H9 (cell line): ENCODE measurements around the gene NLGN4X. TPM values are rescaled to one million over a fixed set of nuclear protein-coding genes. Genes with fewer than 3 reads are reported as not detected.

Source experiments
- DNase-seq: peaks from one replicate; pipeline ENCODE4 v3.0.0-alpha.2; 2017
- H2AFZ ChIP-seq: one replicate; pipeline ENCODE4 v1.6.1; 2013; ENCODE audit warnings: mild to moderate bottlenecking, low read length, control low read depth, moderate library complexity
- H2AK5ac ChIP-seq: 2 replicates; pipeline ENCODE4 v1.6.1; 2013; ENCODE audit warnings: low read length, control low read depth, mixed read lengths; ENCODE audit not compliant: insufficient read length
- H2BK120ac ChIP-seq: one replicate; pipeline ENCODE4 v1.6.1; 2013; ENCODE audit warnings: low read depth, mild to moderate bottlenecking, low read length, control low read depth, inconsistent platforms; ENCODE audit not compliant: poor library complexity, severe bottlenecking
- H2BK12ac ChIP-seq: 2 replicates; pipeline ENCODE4 v1.6.1; 2013; ENCODE audit warnings: low read length, control low read depth, mixed read lengths, low read depth; ENCODE audit not compliant: insufficient read length
- H2BK15ac ChIP-seq: 2 replicates; pipeline ENCODE4 v1.6.1; 2013; ENCODE audit warnings: low read depth, low read length, control low read depth
- H2BK20ac ChIP-seq: one replicate; pipeline ENCODE4 v1.6.1; 2013; ENCODE audit warnings: low read depth, mild to moderate bottlenecking, low read length, control low read depth, inconsistent platforms; ENCODE audit not compliant: poor library complexity, severe bottlenecking
- H2BK5ac ChIP-seq: 2 replicates; pipeline ENCODE4 v1.6.1; 2013; ENCODE audit warnings: low read length, control low read depth, mixed read lengths; ENCODE audit not compliant: insufficient read length
- H3K14ac ChIP-seq: 2 replicates; pipeline ENCODE4 v1.6.1; 2013; ENCODE audit warnings: low read length, control low read depth; ENCODE audit not compliant: insufficient read depth
- H3K18ac ChIP-seq: 2 replicates; pipeline ENCODE4 v1.6.1; 2013; ENCODE audit warnings: low read depth, mild to moderate bottlenecking, mixed read lengths, low read length, control low read depth; ENCODE audit not compliant: insufficient read length
- H3K23ac ChIP-seq: 2 replicates; pipeline ENCODE4 v1.6.1; 2013; ENCODE audit warnings: low read length, control low read depth, mixed read lengths, low read depth; ENCODE audit not compliant: insufficient read length
- H3K23me2 ChIP-seq: 2 replicates; pipeline ENCODE4 v1.6.1; 2013; ENCODE audit warnings: low read depth, mild to moderate bottlenecking, mixed read lengths, low read length, control low read depth; ENCODE audit not compliant: insufficient read length, poor library complexity, severe bottlenecking
- H3K27ac ChIP-seq: 2 replicates; pipeline ENCODE4 v1.5.1; 2013; ENCODE audit warnings: low read length, control low read depth, mixed read lengths, low read depth; ENCODE audit not compliant: insufficient read length
- H3K27me3 ChIP-seq: 2 replicates; pipeline ENCODE4 v1.6.1; 2013; ENCODE audit warnings: low read length, control low read depth, inconsistent platforms; ENCODE audit not compliant: insufficient read depth
- H3K4ac ChIP-seq: 2 replicates; pipeline ENCODE4 v1.6.1; 2013; ENCODE audit warnings: low read depth, mild to moderate bottlenecking, control low read depth, inconsistent platforms, low read length, moderate library complexity
- H3K4me1 ChIP-seq: 2 replicates; pipeline ENCODE4 v1.6.1; 2013; ENCODE audit warnings: low read length, control low read depth, inconsistent platforms; ENCODE audit not compliant: insufficient read depth
- H3K4me2 ChIP-seq: 2 replicates; pipeline ENCODE4 v1.6.1; 2013; ENCODE audit warnings: low read length, control low read depth, mixed read lengths; ENCODE audit not compliant: insufficient read length, insufficient read depth
- H3K56ac ChIP-seq: 2 replicates; pipeline ENCODE4 v1.6.1; 2013; ENCODE audit warnings: low read depth, mild to moderate bottlenecking, mixed read lengths, low read length, control low read depth; ENCODE audit not compliant: insufficient read length
- H3K79me1 ChIP-seq: 2 replicates; pipeline ENCODE4 v1.6.1; 2013; ENCODE audit warnings: low read depth, mild to moderate bottlenecking, moderate library complexity, low read length, control low read depth, inconsistent platforms; ENCODE audit not compliant: insufficient read depth, poor library complexity, severe bottlenecking
- H3K79me2 ChIP-seq: 2 replicates; pipeline ENCODE4 v1.6.1; 2013; ENCODE audit warnings: low read length, control low read depth, inconsistent platforms; ENCODE audit not compliant: insufficient read depth
- H3K9ac ChIP-seq: 2 replicates; pipeline ENCODE4 v1.6.1; 2013; ENCODE audit warnings: low read length, control low read depth, mixed read lengths; ENCODE audit not compliant: insufficient read length; ENCODE audit errors: extremely low read depth
- H3K9me3 ChIP-seq: one replicate; pipeline ENCODE4 v1.6.1; 2013; ENCODE audit warnings: low read depth, low read length, inconsistent platforms; ENCODE audit not compliant: control insufficient read depth
- H3T11ph ChIP-seq: one replicate; pipeline ENCODE4 v1.6.1; 2013; ENCODE audit warnings: mild to moderate bottlenecking, low read length, control low read depth, inconsistent platforms
- H4K20me1 ChIP-seq: one replicate; pipeline ENCODE4 v1.6.1; 2013; ENCODE audit not compliant: control insufficient read depth, insufficient read length, insufficient read depth
- H4K5ac ChIP-seq: 2 replicates; pipeline ENCODE4 v1.6.1; 2013; ENCODE audit warnings: low read depth, mild to moderate bottlenecking, mixed read lengths, low read length, control low read depth; ENCODE audit not compliant: insufficient read length
- H4K8ac ChIP-seq: replicated peaks from 2 replicates; pipeline ENCODE4 v1.6.1; 2013; ENCODE audit warnings: low read length, control low read depth, mixed read lengths, low read depth; ENCODE audit not compliant: insufficient read length
- H4K91ac ChIP-seq: 2 replicates; pipeline ENCODE4 v1.6.1; 2013; ENCODE audit warnings: low read depth, mild to moderate bottlenecking, moderate library complexity, mixed read lengths, low read length, control low read depth; ENCODE audit not compliant: insufficient read length
- H3K27ac Mint-ChIP-seq, 3 experiments: 2 replicates in 2 of 3; 3 replicates in 1 of 3; pipeline ENCODE4 v1.8.0; 2020 to 2021; ENCODE audit warnings: mixed read lengths in 3 of 3, mild to moderate bottlenecking in 1 of 3, moderate library complexity in 1 of 3
- H3K27me3 Mint-ChIP-seq: 2 replicates; pipeline ENCODE4 v1.8.0; 2021; ENCODE audit warnings: low read depth, mild to moderate bottlenecking, moderate library complexity, mixed read lengths
- H3K36me3 Mint-ChIP-seq, 3 experiments: 2 replicates in 2 of 3; 3 replicates in 1 of 3; pipeline ENCODE4 v1.8.0; 2020 to 2021; ENCODE audit warnings: low read depth in 3 of 3, mixed read lengths in 3 of 3; ENCODE audit not compliant: insufficient read depth in 1 of 3
- H3K4me1 Mint-ChIP-seq, 2 experiments: 2 replicates each; pipeline ENCODE4 v1.8.0; 2020; ENCODE audit warnings: mixed read lengths in 2 of 2
- H3K4me3 Mint-ChIP-seq, 2 experiments: 2 replicates in 1 of 2; 3 replicates in 1 of 2; pipeline ENCODE4 v1.8.0; 2020 to 2021; ENCODE audit warnings: mild to moderate bottlenecking in 2 of 2, mixed read lengths in 2 of 2, moderate library complexity in 1 of 2
- H3K9me3 Mint-ChIP-seq, 2 experiments: 2 replicates in 1 of 2; 3 replicates in 1 of 2; pipeline ENCODE4 v1.8.0; 2020; ENCODE audit warnings: mild to moderate bottlenecking in 2 of 2, mixed read lengths in 2 of 2, moderate library complexity in 1 of 2
- CTCF ChIP-seq: fragments of 200-600 bp; sonication (generic); conservative IDR thresholded peaks from 3 replicates; pipeline ENCODE4 v1.8.0; 2021; ENCODE audit warnings: antibody characterized with exemption, mild to moderate bottlenecking
- WGBS: extraction: QIAGEN DNeasy Blood & Tissue Kit; methylation state at CpG from one replicate; pipeline ENCODE4 v1.1.7; 2013; ENCODE audit warnings: missing lambda C conversion rate, low lambda C conversion rate, mixed read lengths; ENCODE audit not compliant: insufficient read length; ENCODE audit errors: extremely low coverage; 5-methylcytosine and 5-hydroxymethylcytosine counted together
- total RNA-seq: library from RNA; stranded (reverse); gene quantifications from 2 replicates; pipeline ENCODE4 v1.2.1, GENCODE V29; 2021

NLGN4X gene
- total RNA-seq, 1 experiment from 2014 or later = 111 TPM

DNA sequence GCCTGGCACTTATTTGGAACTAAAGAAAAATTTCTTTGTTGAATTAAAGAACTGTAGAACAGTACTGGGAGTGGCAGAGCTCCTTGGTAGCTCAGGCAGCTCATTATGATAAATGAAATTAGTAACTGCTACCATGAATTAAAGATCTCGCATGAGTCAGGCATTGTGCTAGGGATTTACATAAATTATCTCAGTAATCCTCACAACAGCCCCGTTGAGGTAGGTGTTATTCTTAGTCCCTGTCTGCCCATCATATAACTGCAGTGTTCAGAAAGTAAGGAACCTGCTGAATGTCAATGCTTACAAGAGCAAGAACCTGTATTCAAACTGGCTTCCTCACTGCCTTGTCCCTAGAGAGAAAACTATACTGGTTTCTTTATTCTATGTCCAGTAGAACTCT is 108.3 kb downstream of the NLGN4X start:
- WGBS = no CpG with 5 or more reads among the region's 2 CpGs
- Histone ChIP-seq H3K23me2 (no peaks in the 10 kb centered on the region), H3T11ph (no peak overlapping the region), H4K5ac (no peak overlapping the region), H3K9me3 (no peaks in the 10 kb centered on the region), H3K79me2 (peaks cover 22% of the 10 kb centered on the region; the same call in 1 of the 2 replicates), H2BK5ac (no peak overlapping the region), H3K56ac (no peak overlapping the region), H4K8ac (no peak overlapping the region), H3K4ac (no peak overlapping the region), H4K91ac (no peak overlapping the region), H2AK5ac (no peak overlapping the region), H2BK12ac (no peak overlapping the region), H3K23ac (no peak overlapping the region), H3K27ac (no peak overlapping the region), H3K79me1 (no peaks in the 10 kb centered on the region), H3K4me1 (peaks cover 5% of the 10 kb centered on the region; the same call in 1 of the 2 replicates), H3K4me2 (no peak overlapping the region), H2BK20ac (no peak overlapping the region), H3K27me3 (no peaks in the 10 kb centered on the region), H3K14ac (no peak overlapping the region), H2BK120ac (no peak overlapping the region), H4K20me1 (no peaks in the 10 kb centered on the region), H2AFZ (no peak overlapping the region), H2BK15ac (no peak overlapping the region), H3K9ac (no peak overlapping the region), H3K18ac (no peak overlapping the region)
- Mint-ChIP-seq H3K4me3 (no peak overlapping the region), H3K9me3 (no peaks in the 10 kb centered on the region), H3K4me1 (peaks cover 48 to 54% of the 10 kb centered on the region in 2 experiments), H3K27me3 (no peaks in the 10 kb centered on the region), H3K36me3 (peaks cover 0 to 6% (median 5%) of the 10 kb centered on the region in 3 experiments; a peak in 4 of 7 replicates), H3K27ac (peak overlapping the region in 1 of 3 experiments; percentile 55; a peak in 2 of 7 replicates)
- no peak for DNase-seq
- no peak for TF ChIP-seq CTCF
